K562 (cell line): Measurements from ENCODE around the gene METTL14. TPM values are rescaled to one million over a fixed set of nuclear protein-coding genes. Genes with fewer than 3 reads are reported as not detected.

Experiments
- ATAC-seq: fragments of 200-7000 bp; cut with Tn5 transposase; 3 replicates; pipeline ENCODE4 v1.9.1; 2020; ENCODE audit warnings: moderate library complexity
- BruUV-seq: library from RNA; stranded (reverse); fragments of 400-500 nt; replicated peaks from 2 replicates; lab custom pipeline; 2021; lab: Mats Ljungman, UMichigan
- CTCF ChIA-PET: fragments of 300-600 bp; formaldehyde crosslinking; extraction: SDS; loops from one replicate; lab custom pipeline; 2021; ENCODE audit warnings: low intra/inter-chr PET ratio; lab: Yijun Ruan, JAX
- POLR2A ChIA-PET: fragments of 300-600, 350-650 bp; sonication (Branson Sonifier 250); formaldehyde crosslinking; extraction: SDS; loops from one replicate; lab custom pipeline; 2021; ENCODE audit warnings: antibody characterized with exemption, inconsistent platforms; lab: Yijun Ruan, JAX
- DNase-seq, 4 experiments: peaks; one replicate each; pipeline versions ENCODE4 v3.0.0 to v3.0.0-alpha.2; 2011 to 2018; ENCODE audit warnings: low spot score in 3 of 4, mixed read lengths in 3 of 4; ENCODE audit errors: extremely low read depth in 1 of 4
- FAIRE-seq: peaks from 2 replicates; lab custom pipeline; 2011; peaks lifted over from hg19 to GRCh38; lab: Jason Lieb, UNC
- H2AFZ ChIP-seq: 2 replicates; pipeline ENCODE4 v1.6.0; 2011; ENCODE audit warnings: low read depth, low read length, control low read depth, inconsistent platforms
- H3K27ac ChIP-seq: fragments of 200-600 bp; 3 replicates; pipeline ENCODE4 v1.8.0; 2011; ENCODE audit warnings: low read depth, mild to moderate bottlenecking, control low read depth, inconsistent platforms, low read length, moderate library complexity, mixed read lengths; ENCODE audit errors: extremely low read depth
- H3K27me3 ChIP-seq, 2 experiments: fragments of 300-600 bp in 1 of 2; 2 replicates in 1 of 2; 3 replicates in 1 of 2; pipeline versions ENCODE4 v1.6.0 to v1.8.0; 2011; ENCODE audit warnings: inconsistent platforms in 2 of 2, low read length in 2 of 2, mild to moderate bottlenecking in 1 of 2, mixed read lengths in 1 of 2, moderate library complexity in 1 of 2; ENCODE audit not compliant: control insufficient read depth in 2 of 2, insufficient read depth in 2 of 2
- H3K36me3 ChIP-seq: fragments of 300-600 bp; 3 replicates; pipeline ENCODE4 v1.8.0; 2011; ENCODE audit warnings: mild to moderate bottlenecking, low read length, inconsistent platforms; ENCODE audit not compliant: control insufficient read depth, insufficient read depth
- H3K4me1 ChIP-seq, 2 experiments: fragments of 200-600 bp in 1 of 2; replicated peaks in 1 of 2; 2 replicates in 1 of 2; 3 replicates in 1 of 2; pipeline versions ENCODE4 v1.5.1 to v1.8.0; 2011; ENCODE audit warnings: inconsistent platforms in 2 of 2, low read length in 2 of 2, mild to moderate bottlenecking in 1 of 2, mixed read lengths in 1 of 2, moderate library complexity in 1 of 2; ENCODE audit not compliant: control insufficient read depth in 2 of 2, insufficient read depth in 2 of 2
- H3K4me2 ChIP-seq: 2 replicates; pipeline ENCODE4 v1.6.1; 2011; ENCODE audit warnings: low read length, control low read depth, inconsistent platforms, mixed read lengths; ENCODE audit not compliant: insufficient read depth
- H3K4me3 ChIP-seq: fragments of 200-600 bp; sonication (generic), shearing (Covaris generic); 2 replicates; pipeline ENCODE4 v1.5.1; 2016; ENCODE audit warnings: control low read depth, inconsistent platforms
- H3K79me2 ChIP-seq: fragments of 200-600 bp; 3 replicates; pipeline ENCODE4 v1.8.0; 2011; ENCODE audit warnings: low read length, inconsistent platforms; ENCODE audit not compliant: control insufficient read depth, insufficient read depth
- H3K9ac ChIP-seq, 2 experiments: 2 replicates each; pipeline versions ENCODE4 v1.6.0 to v1.6.1; 2011; ENCODE audit warnings: low read depth in 2 of 2, low read length in 2 of 2, control low read depth in 1 of 2, inconsistent platforms in 1 of 2, mild to moderate bottlenecking in 1 of 2, mixed read lengths in 1 of 2; ENCODE audit not compliant: insufficient read depth in 1 of 2
- H3K9me1 ChIP-seq: one replicate; pipeline ENCODE4 v1.6.0; 2011; ENCODE audit warnings: inconsistent platforms, mild to moderate bottlenecking, low read length, moderate library complexity; ENCODE audit not compliant: control insufficient read depth, insufficient read depth
- H3K9me3 ChIP-seq: replicated peaks from 2 replicates; pipeline ENCODE4 v1.5.1; 2011; ENCODE audit warnings: low read depth, low read length, inconsistent platforms; ENCODE audit not compliant: control insufficient read depth, insufficient read depth
- H4K20me1 ChIP-seq: replicated peaks from 2 replicates; pipeline ENCODE4 v1.6.1; 2011; ENCODE audit warnings: low read length, inconsistent platforms, mixed read lengths; ENCODE audit not compliant: control insufficient read depth, insufficient read depth
- BRD9 ChIP-seq: fragments of 450-650 bp; IDR thresholded peaks from 2 replicates; pipeline ENCODE4 v1.6.1; 2018; ENCODE audit warnings: low read depth; ENCODE audit not compliant: partially characterized antibody
- CBX8 ChIP-seq: fragments of 200-600 bp; sonication (generic); IDR thresholded peaks from 2 replicates; pipeline ENCODE4 v1.6.1; 2012; ENCODE audit warnings: borderline replicate concordance, mixed run types, low read depth, mild to moderate bottlenecking, moderate library complexity, mixed read lengths, low read length, control low read depth, inconsistent platforms; ENCODE audit not compliant: poor library complexity, severe bottlenecking; ENCODE audit errors: extremely low read depth
- DMBX1 ChIP-seq: fragments of 250-450 bp; sonication (Bioruptor Pico); IDR thresholded peaks from 2 replicates; pipeline ENCODE4 v1.8.0; 2022; ENCODE audit warnings: inconsistent platforms, mild to moderate bottlenecking, moderate library complexity, borderline replicate concordance
- FUS ChIP-seq: fragments of 200-400 bp; formaldehyde crosslinking; optimal IDR thresholded peaks from 2 replicates; pipeline ENCODE3; 2017; ENCODE audit warnings: low read depth, low read length
- HNRNPUL1 ChIP-seq: fragments of 200-400 bp; formaldehyde crosslinking; IDR thresholded peaks from 2 replicates; pipeline ENCODE4 v1.6.1; 2017; ENCODE audit warnings: low read length
- HSF4 ChIP-seq: fragments of 250-450 bp; sonication (Bioruptor Pico); IDR thresholded peaks from 2 replicates; pipeline ENCODE4 v2.1.2; 2022; ENCODE audit warnings: mild to moderate bottlenecking, moderate library complexity, borderline replicate concordance
- JUNB ChIP-seq: fragments of 450-650 bp; formaldehyde crosslinking; conservative IDR thresholded peaks from 2 replicates; pipeline ENCODE4 v1.4.0; 2020; ENCODE audit warnings: mild to moderate bottlenecking
- MCM5 ChIP-seq: fragments of 450-650 bp; IDR thresholded peaks from 2 replicates; pipeline ENCODE4 v1.6.1; 2016; ENCODE audit warnings: low read depth
- NFE2L1 ChIP-seq: fragments of 450-650 bp; IDR thresholded peaks from 2 replicates; pipeline ENCODE4 v1.6.1; 2016; ENCODE audit warnings: missing genetic modification characterization, low read depth, mild to moderate bottlenecking, missing compliant biosample characterization, moderate library complexity, borderline replicate concordance
- NFXL1 ChIP-seq: fragments of 450-650 bp; formaldehyde crosslinking; IDR thresholded peaks from 2 replicates; pipeline ENCODE4 v1.4.0; 2021; ENCODE audit warnings: mild to moderate bottlenecking
- SOX6 ChIP-seq: fragments of 450-650 bp; IDR thresholded peaks from 2 replicates; pipeline ENCODE4 v1.6.1; 2014; ENCODE audit warnings: mild to moderate bottlenecking
- ZBTB33 ChIP-seq: sonication (generic); formaldehyde crosslinking; IDR thresholded peaks from 2 replicates; pipeline ENCODE4 v1.8.1; 2023; ENCODE audit warnings: mild to moderate bottlenecking, missing genetic modification reagents
- ZNF436 ChIP-seq: fragments of 250-450, 450-650 bp; sonication (Bioruptor Pico); formaldehyde crosslinking; IDR thresholded peaks from 2 replicates; pipeline ENCODE4 v1.7.0; 2020; ENCODE audit warnings: mild to moderate bottlenecking
- ZNF561 ChIP-seq: fragments of 450-650 bp; formaldehyde crosslinking; conservative IDR thresholded peaks from 2 replicates; pipeline ENCODE4 v1.4.0; 2020; ENCODE audit warnings: mild to moderate bottlenecking, moderate library complexity
- ZNF592 ChIP-seq: fragments of 450-650 bp; IDR thresholded peaks from 2 replicates; pipeline ENCODE4 v1.6.1; 2017; ENCODE audit warnings: antibody characterized with exemption, mild to moderate bottlenecking
- ZNF780A ChIP-seq: fragments of 250-450 bp; sonication (Bioruptor Pico); IDR thresholded peaks from 2 replicates; pipeline ENCODE4 v1.5.0; 2021; ENCODE audit warnings: mild to moderate bottlenecking
- WGBS: fragments of 100-300 bp; shearing (Covaris generic); methylation state at CpG from one replicate; pipeline ENCODE4 v1.1.6; 2016; ENCODE audit warnings: low coverage, mixed read lengths; ENCODE audit not compliant: insufficient coverage; ENCODE audit errors: missing lambda C conversion rate; 5-methylcytosine and 5-hydroxymethylcytosine counted together
- in situ Hi-C: fragments of 300-500 bp; cut with MboI; formaldehyde crosslinking; loops from 4 replicates; pipeline ENCODE4 v1.15.0; 2018; ENCODE audit warnings: inconsistent platforms, mixed read lengths
- intact Hi-C: fragments of 100-400 bp; cut with micrococcal nuclease; formaldehyde crosslinking; loops from 2 replicates; pipeline ENCODE4 v1.14.2; 2022
- polyA plus RNA-seq, 8 experiments: library from polyadenylated mRNA; depleted of rRNA in 4 of 8; stranded (reverse) in 5 of 8; unstranded in 3 of 8; fragments of >200 nt; fragmentation: Nextera tagmentation in 2 of 8; fragmentation: Illumina TruSeq in 1 of 8; extraction: Ambion mirVana in 2 of 8; extraction: Trizol in 1 of 8; gene quantifications; 2 replicates each; pipeline versions ENCODE4 v1.2.1 to v1.2.3, GENCODE V29; 2011 to 2014; ENCODE audit warnings: inconsistent platforms in 1 of 8, missing spikeins in 1 of 8
- total RNA-seq, 7 experiments: library from RNA; depleted of rRNA in 6 of 7; stranded (reverse); fragments of >200 nt in 6 of 7; fragmentation: Illumina TruSeq in 2 of 7; extraction: Trizol in 2 of 7; gene quantifications; 2 replicates each; pipeline versions ENCODE4 v1.2.1 to v1.2.3, GENCODE V29; 2011 to 2021; ENCODE audit warnings: low replicate concordance in 1 of 7

Gene METTL14
- total and polyA plus RNA-seq, 9 of the 15 experiments (the other 6 are each of a cell fraction or from before 2014, with no cell fraction given): 16.7 to 42.4 (median 27.7) TPM

GRCh38 chr4:118745357-118745756, 60.2 kb downstream of the METTL14 start (continued):
- TF ChIP-seq CBX8 (no peak), FUS (no peak), NFXL1 (CRISPR knock-in tag) (no peak), ZNF561 (CRISPR knock-in tag) (no peak), SOX6 (no peak), HNRNPUL1 (no peak), NFE2L1 (tag) (no peak), BRD9 (no peak), DMBX1 (CRISPR knock-in tag) (no peak)

GRCh38 chr4:118746251-118746919, 61.2 kb downstream of the METTL14 start:
- Histone ChIP-seq H3K36me3 (peaks cover 12% of the 10 kb centered on the region; the same call in 2 of the 3 replicates), H4K20me1 (no peaks in the 10 kb centered on the region), H3K27ac (no peak overlapping the region), H3K9me1 (no peaks in the 10 kb centered on the region), H3K4me2 (no peak overlapping the region), H3K27me3 (no peaks in the 10 kb centered on the region), H3K9me3 (no peaks in the 10 kb centered on the region), H2AFZ (no peak overlapping the region), H3K79me2 (no peaks in the 10 kb centered on the region), H3K4me1 (no peaks in the 10 kb centered on the region; a peak in 1 of 5 replicates), H3K4me3 (no peak overlapping the region), H3K9ac (no peak overlapping the region)
- ChIA-PET CTCF (no interaction called here), POLR2A (interaction anchor here (1.2 kb wide), 1 partner anchor 10 kb away, joined by 5 read pairs; no protein-coding TSS in a partner anchor)
- intact Hi-C loops (no loop called here), in situ Hi-C loops (no loop called here)
- FAIRE-seq (no peak), DNase-seq (no peak), ATAC-seq (no peak)
- WGBS: 0% methylated on average over 1 of the region's 2 CpGs
- no TSS peak for BruUV-seq
- no peak for TF ChIP-seq ZNF592
- no peak for TF ChIP-seq ZNF780A (CRISPR knock-in tag)
- no peak for TF ChIP-seq HSF4
- TF ChIP-seq ZNF436 (CRISPR knock-in tag): no peak
- TF ChIP-seq ZBTB33 (CRISPR knock-in tag): no peak
- TF ChIP-seq JUNB (CRISPR knock-in tag): no peak
- no peak for TF ChIP-seq MCM5
